GM18508 (cell line): Measurements from ENCODE around the gene CACYBP.

Source experiments
- ATAC-seq: cut with Tn5 transposase; IDR thresholded peaks from one replicate; pipeline ENCODE4 v1.9.1; 2021; ENCODE audit warnings: moderate number of reproducible peaks; ENCODE audit not compliant: insufficient read depth, unreplicated experiment

The CACYBP gene

DNA sequence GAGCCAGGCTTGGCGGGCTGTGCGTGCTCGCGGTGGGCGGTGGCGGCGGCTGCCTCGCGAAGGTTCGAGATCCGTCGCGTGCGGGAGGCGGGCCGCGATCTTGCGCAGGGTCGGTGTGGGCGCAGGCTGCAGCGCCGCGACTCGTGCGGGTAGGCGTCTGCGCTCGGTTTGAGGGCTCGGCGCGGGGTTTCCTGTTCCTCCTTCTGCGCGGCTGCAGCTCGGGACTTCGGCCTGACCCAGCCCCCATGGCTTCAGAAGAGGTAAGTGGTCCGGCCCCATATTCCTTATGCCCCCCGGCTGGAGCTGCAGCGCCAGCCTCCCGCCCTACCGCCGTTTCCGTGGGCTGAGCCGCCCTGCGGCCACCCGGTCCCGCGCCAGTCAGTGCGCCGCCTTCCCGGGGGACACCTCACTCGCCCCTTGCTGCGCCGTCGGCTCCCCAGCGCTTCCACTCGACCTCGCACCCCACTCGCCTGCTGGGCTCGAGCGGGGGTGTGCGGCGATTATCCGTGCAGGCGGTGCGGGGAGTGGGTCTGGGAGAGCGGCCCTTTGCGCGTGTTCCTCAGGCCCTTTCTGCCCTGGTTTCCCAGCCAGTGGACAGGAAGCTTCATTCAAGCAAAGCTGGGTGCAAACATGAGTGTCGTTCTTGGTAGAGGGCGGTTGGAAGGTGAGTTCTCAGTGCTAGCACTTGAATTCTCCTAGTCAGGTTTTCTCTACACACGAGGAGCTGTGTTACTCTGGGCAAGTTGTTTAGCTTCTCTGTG lies at the start of gene CACYBP:
CACYBP (plus strand) TSS at position 12 of the 761 bp plus-strand sequence; CDS start at position 246, 234 bp downstream.
- ATAC-seq, result peak; percentile 5

- ATAC-seq, result no peak
Observed at GRCh38 chr1:174953285-174954072, 46.3 kb upstream of the CACYBP start.

DNA sequence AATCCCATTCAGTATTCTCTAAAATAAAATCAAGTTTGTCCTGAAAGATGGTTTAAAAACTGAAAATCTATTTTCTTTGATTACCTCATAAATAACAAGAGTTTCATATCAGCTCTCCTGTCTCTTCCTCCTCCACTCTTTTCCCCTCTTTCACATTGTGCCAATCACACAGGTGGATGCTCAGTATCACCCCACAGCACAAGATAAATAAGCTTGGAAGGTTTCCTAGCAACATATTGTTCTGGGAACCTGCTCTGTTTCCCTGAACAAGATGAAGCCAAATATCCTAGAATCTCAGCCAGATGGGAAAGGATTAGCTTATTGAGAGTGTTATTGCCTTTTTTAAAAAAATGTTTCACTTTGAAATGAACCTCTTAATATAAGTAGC lies 45.7 kb upstream of the CACYBP start:
- ATAC-seq, result no peak

GRCh38 chr1:174954671-174955669 lies 44.8 kb upstream of the CACYBP start:
- ATAC-seq, result no peak

DNA sequence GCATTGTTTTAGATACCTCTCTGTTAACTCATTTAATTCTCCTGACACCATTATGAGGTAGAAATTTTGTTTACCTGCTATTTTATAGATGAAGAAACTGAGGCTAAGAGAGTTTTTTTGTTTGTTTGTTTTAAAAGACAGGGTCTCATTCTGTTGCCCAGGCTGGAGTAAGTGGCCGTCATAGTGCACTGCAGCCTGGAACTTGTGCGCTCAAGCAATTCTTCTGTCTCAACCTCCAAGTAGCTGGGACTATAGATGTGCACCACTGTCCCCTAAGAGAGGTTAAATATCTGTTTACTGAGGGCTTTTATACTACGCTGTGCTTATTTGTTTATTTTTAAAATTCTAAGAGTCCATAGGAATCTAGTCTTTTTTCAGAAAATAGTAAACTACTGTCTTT lies 43.7 kb upstream of the CACYBP start:
- ATAC-seq, result no peak

GRCh38 chr1:174956976-174957375 lies 42.8 kb upstream of the CACYBP start:
- ATAC-seq, result no peak

DNA sequence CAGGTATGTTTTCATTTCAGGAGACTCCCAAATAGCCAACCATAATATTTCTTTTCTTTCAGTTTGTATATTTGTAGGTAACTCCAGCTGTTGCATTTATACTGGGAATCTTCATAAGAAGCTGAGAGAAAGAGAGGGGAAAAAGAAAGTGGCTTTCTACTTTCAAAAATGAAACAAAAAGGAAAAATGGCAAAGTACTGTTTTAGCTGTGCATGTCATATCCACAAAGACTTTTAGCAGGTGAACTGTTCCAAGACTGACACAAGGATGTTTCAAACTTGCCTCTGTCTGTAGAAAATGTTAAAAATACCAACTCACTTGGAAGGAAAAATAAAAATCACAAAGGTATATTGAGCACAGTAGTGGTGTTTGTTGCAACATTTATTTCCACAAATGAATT lies 41.9 kb upstream of the CACYBP start:
- ATAC-seq, result no peak

DNA sequence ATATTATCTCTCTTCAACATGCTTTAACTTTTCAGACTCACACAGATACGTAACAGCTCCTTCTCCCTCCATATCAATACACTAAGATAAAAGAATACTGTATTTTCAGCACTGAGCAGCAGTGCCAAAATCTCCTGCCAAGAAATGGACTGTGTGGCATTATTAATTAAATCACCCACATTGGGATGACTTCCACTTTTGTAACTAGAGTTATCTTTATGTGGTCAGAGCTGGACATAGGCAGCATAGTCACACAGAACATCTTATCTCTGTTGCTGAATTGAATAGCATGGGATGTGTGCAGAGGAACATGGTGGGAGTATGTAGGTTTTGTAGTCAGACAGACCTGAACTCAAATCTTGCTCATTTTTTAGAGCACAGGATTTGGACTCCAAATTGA lies 41.4 kb upstream of the CACYBP start:
- ATAC-seq, result no peak

DNA sequence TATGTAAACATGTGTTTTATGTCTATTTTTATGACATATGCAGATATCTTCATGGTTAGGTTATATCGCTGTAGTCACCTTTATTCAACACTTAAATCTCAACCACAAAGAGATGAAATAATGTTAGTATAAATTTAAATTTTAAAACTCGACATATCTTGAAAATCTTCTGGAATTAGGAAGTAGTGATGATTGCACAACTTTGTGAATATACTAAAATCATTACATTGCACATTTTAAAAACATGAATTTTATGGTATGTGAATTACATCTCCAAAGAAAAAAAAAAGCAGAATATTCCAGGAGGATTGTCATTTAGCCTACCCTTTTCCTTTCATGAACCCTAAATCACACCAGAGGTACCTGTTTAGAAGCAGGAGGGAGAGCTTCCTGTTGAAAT lies 39.4 kb upstream of the CACYBP start:
- ATAC-seq, result no peak

GRCh38 chr1:174963529-174964125 lies 36.1 kb upstream of the CACYBP start:
- no peak for ATAC-seq

GRCh38 chr1:174964261-174964971 lies 35.3 kb upstream of the CACYBP start:
- ATAC-seq, result no peak

DNA sequence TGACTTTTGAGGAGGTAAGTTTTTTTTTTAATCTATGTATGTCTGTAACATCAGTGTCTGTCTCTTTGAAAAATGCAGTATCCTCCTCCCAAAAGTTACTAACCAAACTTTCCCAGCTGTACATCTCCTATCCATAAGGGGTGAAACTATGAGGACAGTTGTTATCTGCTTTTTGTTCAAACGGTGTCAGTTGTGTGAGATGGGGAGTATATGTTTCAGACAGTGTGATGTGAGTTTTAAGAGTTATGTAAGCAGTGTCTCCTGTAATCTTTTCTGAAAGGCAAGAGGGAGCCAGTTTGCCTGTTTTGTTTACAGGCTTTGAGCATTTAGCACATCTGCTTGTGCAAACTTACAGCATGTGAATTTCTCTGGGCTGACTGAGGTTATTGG lies 34.8 kb upstream of the CACYBP start:
- no peak for ATAC-seq

DNA sequence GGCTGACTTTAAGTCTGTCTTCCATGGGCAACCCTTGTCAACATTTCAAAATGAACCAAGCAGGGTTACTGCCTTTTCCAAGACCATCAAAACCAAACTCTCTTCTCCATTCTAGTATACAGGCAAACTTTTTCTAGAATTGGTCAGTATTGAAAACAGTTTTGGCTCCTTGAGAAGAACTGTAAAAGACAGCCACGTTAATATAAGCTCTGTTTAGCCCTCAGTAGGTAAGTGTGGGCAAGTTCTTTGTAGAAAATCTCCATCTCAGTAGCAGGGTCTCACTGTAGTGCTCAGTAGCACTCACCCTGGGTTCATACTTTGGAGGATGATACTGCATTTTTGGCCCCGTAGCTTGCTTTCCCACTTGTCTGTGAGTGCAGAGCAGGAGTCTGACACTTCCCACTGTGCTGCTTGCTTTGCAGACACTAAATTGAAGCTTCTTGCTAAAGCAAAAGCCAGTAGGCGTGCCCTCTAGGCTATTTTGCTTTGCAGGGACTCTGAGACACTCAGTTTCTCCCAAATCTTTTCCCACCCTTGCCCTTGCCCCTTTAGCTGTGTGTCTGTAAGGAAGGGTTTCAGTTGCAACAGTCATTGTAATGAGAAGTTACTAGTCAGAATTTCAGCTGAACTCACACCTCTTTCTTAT lies 34.3 kb upstream of the CACYBP start:
- ATAC-seq, result no peak

- ATAC-seq, result no peak
Observed at GRCh38 chr1:174966008-174966572, 33.7 kb upstream of the CACYBP start.

- no peak for ATAC-seq
Observed at GRCh38 chr1:174967845-174968705, 31.7 kb upstream of the CACYBP start.

GRCh38 chr1:174968750-174969244 lies 30.9 kb upstream of the CACYBP start:
- ATAC-seq, result peak; percentile 66

- ATAC-seq, result peak; percentile 47
Observed at GRCh38 chr1:174969977-174970376, 29.8 kb upstream of the CACYBP start.

- ATAC-seq, result no peak
Observed at GRCh38 chr1:174971466-174971865, 28.3 kb upstream of the CACYBP start.
